ENCODE results near the gene STRN3.

The STRN3 gene

GRCh38 chr14:30869551-30870155, 156.5 kb downstream of the STRN3 start:
- no peak for DNase-seq

GRCh38 chr14:30868736-30869135, 157.4 kb downstream of the STRN3 start:
- no peak for DNase-seq

GRCh38 chr14:30864934-30865333, 161.2 kb downstream of the STRN3 start:
- no peak for DNase-seq

GRCh38 chr14:30861200-30861599, 165.0 kb downstream of the STRN3 start:
- no peak for DNase-seq

GRCh38 chr14:30855345-30856037, 170.7 kb downstream of the STRN3 start:
- no peak for DNase-seq

GRCh38 chr14:30854492-30854891, 171.7 kb downstream of the STRN3 start:
- no peak for DNase-seq

GRCh38 chr14:30853946-30854345, 172.2 kb downstream of the STRN3 start:
- no peak for DNase-seq

GRCh38 chr14:30849983-30850382, 176.2 kb downstream of the STRN3 start:
- DNase-seq: no peak

- no peak for DNase-seq
Measured at GRCh38 chr14:30849354-30849753, 176.8 kb downstream of the STRN3 start.

GRCh38 chr14:30848449-30849240, 177.5 kb downstream of the STRN3 start:
- no peak for DNase-seq
